HepG2 (cell line): ENCODE measurements around the gene ERLIN1. TPM values are rescaled to one million over a fixed set of nuclear protein-coding genes. Genes with fewer than 3 reads are reported as not detected.

Source experiments
- FIP1L1 ChIP-seq: fragments of 200-400 bp; formaldehyde crosslinking; IDR thresholded peaks from 2 replicates; pipeline ENCODE4 v1.6.1; 2018; ENCODE audit warnings: low read depth, mild to moderate bottlenecking, low read length, moderate library complexity, borderline replicate concordance; ENCODE audit not compliant: insufficient read depth
- PATZ1 ChIP-seq: sonication (generic); formaldehyde crosslinking; IDR thresholded peaks from 2 replicates; pipeline ENCODE4 v1.4.0; 2020; ENCODE audit warnings: missing genetic modification reagents
- PAX8 ChIP-seq: sonication (generic); formaldehyde crosslinking; IDR thresholded peaks from 2 replicates; pipeline ENCODE4 v1.8.0; 2022; ENCODE audit warnings: mild to moderate bottlenecking, missing genetic modification reagents, borderline replicate concordance
- PRMT3 ChIP-seq: sonication (generic); formaldehyde crosslinking; IDR thresholded peaks from 2 replicates; pipeline ENCODE4 v1.8.1; 2022; ENCODE audit warnings: low read depth, mild to moderate bottlenecking, moderate library complexity, missing genetic modification reagents, borderline replicate concordance
- TMF1 ChIP-seq: sonication (generic); formaldehyde crosslinking; IDR thresholded peaks from 2 replicates; pipeline ENCODE4 v1.8.1; 2022; ENCODE audit warnings: low read depth, missing genetic modification reagents
- ZBTB2 ChIP-seq: sonication (generic); formaldehyde crosslinking; IDR thresholded peaks from 2 replicates; pipeline ENCODE4 v1.8.0; 2022; ENCODE audit warnings: low read depth, missing genetic modification reagents
- ZMYM4 ChIP-seq: sonication (generic); formaldehyde crosslinking; IDR thresholded peaks from 2 replicates; pipeline ENCODE4 v1.8.1; 2023; ENCODE audit warnings: mild to moderate bottlenecking, missing genetic modification reagents
- ZNF251 ChIP-seq: sonication (generic); formaldehyde crosslinking; IDR thresholded peaks from 2 replicates; pipeline ENCODE4 v1.9.0; 2021; ENCODE audit warnings: mild to moderate bottlenecking, missing genetic modification reagents
- ZNF318 ChIP-seq: sonication (generic); formaldehyde crosslinking; IDR thresholded peaks from 2 replicates; pipeline ENCODE4 v1.4.0; 2020; ENCODE audit warnings: mild to moderate bottlenecking, missing genetic modification reagents
- ZNF609 ChIP-seq: sonication (generic); formaldehyde crosslinking; IDR thresholded peaks from 2 replicates; pipeline ENCODE4 v1.4.0; 2020; ENCODE audit warnings: mild to moderate bottlenecking, missing genetic modification reagents, borderline replicate concordance
- polyA plus RNA-seq, 8 experiments: library from polyadenylated mRNA; depleted of rRNA in 3 of 8; stranded (reverse) in 7 of 8; unstranded in 1 of 8; fragments of >200 nt; fragmentation: Illumina TruSeq in 4 of 8; extraction: Trizol in 4 of 8; gene quantifications; 2 replicates each; pipeline versions ENCODE4 v1.2.1 to v1.2.3, GENCODE V29; 2011 to 2016; ENCODE audit warnings: low read depth in 4 of 8, missing spikeins in 1 of 8, mixed read lengths in 1 of 8; ENCODE audit not compliant: insufficient read depth in 1 of 8
- total RNA-seq, 5 experiments: library from RNA; depleted of rRNA; stranded (reverse); fragments of >200 nt; fragmentation: Illumina TruSeq; extraction: Trizol; gene quantifications; 2 replicates each; pipeline ENCODE4 v1.2.3, GENCODE V29; 2016; ENCODE audit warnings: low read depth in 1 of 5

Gene ERLIN1
- total and polyA plus RNA-seq, 2 of the 13 experiments (the other 11 are each of a cell fraction or from before 2014, with no cell fraction given) = 56.8 to 69.3 TPM

GRCh38 chr10:100185364-100186252 is at the start of gene ERLIN1 (continued):
- TF ChIP-seq ZNF318 (CRISPR knock-in tag) = no peak
- no peak for TF ChIP-seq ZNF609 (CRISPR knock-in tag)
- TF ChIP-seq ZBTB2 = peak; percentile 93
- TF ChIP-seq PAX8 (CRISPR knock-in tag) = peak; percentile 39; the same call in 1 of the 2 replicates
- no peak for TF ChIP-seq ZNF251 (CRISPR knock-in tag)
- TF ChIP-seq PATZ1 (CRISPR knock-in tag) = peak; percentile 69
- TF ChIP-seq FIP1L1 = no peak
- peak; percentile 92 for TF ChIP-seq ZMYM4 (CRISPR knock-in tag)
- TF ChIP-seq TMF1 (CRISPR knock-in tag) = peak; percentile 84; the same call in 1 of the 2 replicates
- TF ChIP-seq PRMT3 = peak; percentile 52; the same call in 1 of the 2 replicates
